HepG2 (cell line): ENCODE data around the gene ARRDC1. TPM values are rescaled to one million over a fixed set of nuclear protein-coding genes. Genes with fewer than 3 reads are reported as not detected.

Source experiments
- ATAC-seq: fragments of 200-7000 bp; cut with Tn5 transposase; 3 replicates; pipeline ENCODE4 v1.9.1; 2020; ENCODE audit warnings: mild to moderate bottlenecking, moderate library complexity
- BruUV-seq: library from RNA; stranded (reverse); fragments of 400-500 nt; replicated peaks from 2 replicates; lab custom pipeline; 2021; lab: Mats Ljungman, UMichigan
- CTCF ChIA-PET: fragments of 300-600 bp; formaldehyde crosslinking; extraction: SDS; loops from one replicate; lab custom pipeline; 2021; ENCODE audit warnings: low total read pairs, inconsistent platforms, low intra/inter-chr PET ratio; lab: Yijun Ruan, JAX
- POLR2A ChIA-PET: fragments of 350-600 bp; sonication (Branson Sonifier 250); formaldehyde crosslinking; loops from one replicate; lab custom pipeline; 2020; ENCODE audit warnings: antibody characterized with exemption, inconsistent platforms; lab: Yijun Ruan, JAX
- DNase-seq: peaks from one replicate; pipeline ENCODE4 v3.0.0-alpha.2; 2015; ENCODE audit warnings: low spot score
- FAIRE-seq: peaks from 3 replicates; lab custom pipeline; 2011; peaks lifted over from hg19 to GRCh38; lab: Jason Lieb, UNC
- H2AFZ ChIP-seq: one replicate; pipeline ENCODE4 v1.6.1; 2011; ENCODE audit warnings: low read length, inconsistent platforms
- H3K27ac ChIP-seq: fragments of 300-600 bp; 3 replicates; pipeline ENCODE4 v1.8.0; 2011; ENCODE audit warnings: mixed run types, mild to moderate bottlenecking, mixed read lengths, low read length, inconsistent platforms; ENCODE audit not compliant: insufficient read depth; ENCODE audit errors: extremely low read length
- H3K27me3 ChIP-seq, 2 experiments: fragments of 200-600 bp in 1 of 2; 2 replicates in 1 of 2; 3 replicates in 1 of 2; pipeline versions ENCODE4 v1.6.0 to v1.8.0; 2011; ENCODE audit warnings: low read length in 2 of 2, mild to moderate bottlenecking in 2 of 2, moderate library complexity in 2 of 2, inconsistent platforms in 1 of 2; ENCODE audit not compliant: insufficient read depth in 2 of 2, control insufficient read depth in 1 of 2
- H3K36me3 ChIP-seq, 2 experiments: fragments of 200-600 bp in 1 of 2; replicated peaks in 1 of 2; 2 replicates in 1 of 2; 3 replicates in 1 of 2; pipeline versions ENCODE4 v1.5.1 to v1.8.0; 2011; ENCODE audit warnings: low read length in 2 of 2, inconsistent platforms in 1 of 2; ENCODE audit not compliant: insufficient read depth in 2 of 2, control insufficient read depth in 1 of 2
- H3K4me1 ChIP-seq: 2 replicates; pipeline ENCODE4 v1.5.1; 2012; ENCODE audit warnings: low read length, inconsistent platforms; ENCODE audit not compliant: insufficient read depth
- H3K4me2 ChIP-seq: 2 replicates; pipeline ENCODE4 v1.6.0; 2011; ENCODE audit warnings: low read depth, low read length, inconsistent platforms
- H3K4me3 ChIP-seq, 3 experiments: fragments of 200-600 bp in 1 of 3; sonication (generic), shearing (Covaris generic) in 1 of 3; replicated peaks in 1 of 3; 2 replicates each; pipeline ENCODE4 v1.5.1; 2011 to 2016; ENCODE audit warnings: low read length in 3 of 3, inconsistent platforms in 2 of 3, low read depth in 2 of 3, mild to moderate bottlenecking in 2 of 3, control low read depth in 1 of 3, mixed read lengths in 1 of 3; ENCODE audit not compliant: insufficient read depth in 1 of 3
- H3K79me2 ChIP-seq: one replicate; pipeline ENCODE4 v1.6.1; 2011; ENCODE audit warnings: low read length, inconsistent platforms; ENCODE audit not compliant: insufficient read depth
- H3K9ac ChIP-seq: 2 replicates; pipeline ENCODE4 v1.6.0; 2011; ENCODE audit warnings: mild to moderate bottlenecking, low read depth, low read length, inconsistent platforms; ENCODE audit not compliant: insufficient read depth
- H3K9me3 ChIP-seq: 2 replicates; pipeline ENCODE4 v1.5.1; 2012; ENCODE audit warnings: mild to moderate bottlenecking, low read length
- H4K20me1 ChIP-seq: 2 replicates; pipeline ENCODE4 v1.6.0; 2011; ENCODE audit warnings: inconsistent platforms, mild to moderate bottlenecking, low read length, moderate library complexity; ENCODE audit not compliant: insufficient read depth
- AGO2 ChIP-seq: fragments of 200-400 bp; formaldehyde crosslinking; optimal IDR thresholded peaks from 2 replicates; pipeline ENCODE3; 2017; ENCODE audit warnings: mild to moderate bottlenecking, low read depth, low read length, moderate library complexity
- HBP1 ChIP-seq: IDR thresholded peaks from 2 replicates; pipeline ENCODE4 v1.6.1; 2016; ENCODE audit warnings: low read depth, control low read depth
- ZBTB8A ChIP-seq: sonication (generic); formaldehyde crosslinking; IDR thresholded peaks from 2 replicates; pipeline ENCODE4 v1.4.0; 2020; ENCODE audit warnings: mild to moderate bottlenecking, low read depth, missing genetic modification reagents, borderline replicate concordance
- ZHX2 ChIP-seq, 2 experiments: sonication (generic) in 1 of 2; formaldehyde crosslinking in 1 of 2; IDR thresholded peaks; 2 replicates each; pipeline versions ENCODE4 v1.6.1 to v1.9.0; 2014 to 2022; ENCODE audit warnings: antibody characterized with exemption in 1 of 2, borderline replicate concordance in 1 of 2, inconsistent platforms in 1 of 2, low read depth in 1 of 2, missing genetic modification reagents in 1 of 2
- ZNF777 ChIP-seq: sonication (generic); formaldehyde crosslinking; IDR thresholded peaks from 2 replicates; pipeline ENCODE4 v1.4.0; 2020; ENCODE audit warnings: missing genetic modification reagents
- WGBS: methylation state at CpG from one replicate; pipeline ENCODE4 v1.1.6; 2017; ENCODE audit warnings: low lambda C conversion rate; 5-methylcytosine and 5-hydroxymethylcytosine counted together
- in situ Hi-C: cut with HindIII; loops from 2 replicates; pipeline ENCODE4 v1.10.0; 2017; ENCODE audit warnings: low pct_unique_long_range_greater_than_20kb; ENCODE audit not compliant: extremely low pct_ligation_motif_present
- intact Hi-C: fragments of 100-400 bp; cut with micrococcal nuclease; formaldehyde crosslinking; loops from one replicate; pipeline ENCODE4 v1.10.0; 2022; ENCODE audit not compliant: unreplicated experiment
- polyA plus RNA-seq, 8 experiments: library from polyadenylated mRNA; depleted of rRNA in 3 of 8; stranded (reverse) in 7 of 8; unstranded in 1 of 8; fragments of >200 nt; fragmentation: Illumina TruSeq in 4 of 8; extraction: Trizol in 4 of 8; gene quantifications; 2 replicates each; pipeline versions ENCODE4 v1.2.1 to v1.2.3, GENCODE V29; 2011 to 2016; ENCODE audit warnings: low read depth in 4 of 8, missing spikeins in 1 of 8, mixed read lengths in 1 of 8; ENCODE audit not compliant: insufficient read depth in 1 of 8
- total RNA-seq, 5 experiments: library from RNA; depleted of rRNA; stranded (reverse); fragments of >200 nt; fragmentation: Illumina TruSeq; extraction: Trizol; gene quantifications; 2 replicates each; pipeline ENCODE4 v1.2.3, GENCODE V29; 2016; ENCODE audit warnings: low read depth in 1 of 5

The ARRDC1 gene
- total and polyA plus RNA-seq, 2 of the 13 experiments (the other 11 are each of a cell fraction or from before 2014, with no cell fraction given), result 21.7 to 44.4 TPM

GRCh38 chr9:137612741-137613142, 7.3 kb downstream of the ARRDC1 start:
- Histone ChIP-seq H3K9me3 (no peaks in the 10 kb centered on the region), H4K20me1 (peaks cover 2% of the 10 kb centered on the region; the same call in 1 of the 2 replicates), H3K4me2 (no peak overlapping the region), H3K27ac (no peak overlapping the region), H3K79me2 (peaks cover 25% of the 10 kb centered on the region), H3K4me3 (no peak overlapping the region), H3K4me1 (peaks cover 58% of the 10 kb centered on the region), H3K9ac (no peak overlapping the region), H2AFZ (no peak overlapping the region), H3K27me3 (no peaks in the 10 kb centered on the region; a peak in 1 of 5 replicates), H3K36me3 (peaks cover 3 to 13% of the 10 kb centered on the region in 2 experiments; a peak in 4 of 5 replicates)
- FAIRE-seq, result no peak
- 96% methylated on average over 3 of the region's 8 CpGs for WGBS
- POLR2A ChIA-PET, result interaction anchor here (0.7 kb wide), 1 partner anchor 22 kb away, joined by 4 read pairs; the partner anchor contains the start of gene ZMYND19
- CTCF ChIA-PET, result no interaction called here
- no peak for DNase-seq
- intact Hi-C loops, result no loop called here
- TF ChIP-seq HBP1 (CRISPR knock-in tag), result no peak
- no peak for TF ChIP-seq ZBTB8A (CRISPR knock-in tag)
- peak; percentile 69 for TF ChIP-seq AGO2
- no peak for TF ChIP-seq ZNF777 (CRISPR knock-in tag)
- TF ChIP-seq ZHX2 (IDR thresholded peaks at IDR 0.05; ENCODE audit: low read depth), result no peak
- no peak for TF ChIP-seq ZHX2 (CRISPR knock-in tag; IDR thresholded peaks at IDR 0.05; ENCODE audit: borderline replicate concordance)
- ATAC-seq, result no peak
- BruUV-seq, result no TSS peak
- in situ Hi-C loops, result no loop called here
